Breast epithelium (tissue), 3 donors: Measurements from ENCODE around the gene MCRIP2.

Experiments
- CTCF ChIP-seq, 3 donors: fragments of 450-650 bp; IDR thresholded peaks; one replicate each; pipeline ENCODE4 v1.5.1; 2016 to 2017; ENCODE audit warnings: antibody characterized with exemption in 3 of 3, mild to moderate bottlenecking in 3 of 3, moderate library complexity in 3 of 3
- POLR2A ChIP-seq: fragments of 450-650 bp; IDR thresholded peaks from one replicate; pipeline ENCODE4 v1.6.1; 2016; ENCODE audit warnings: antibody characterized with exemption, mild to moderate bottlenecking, moderate library complexity

- TF ChIP-seq CTCF (IDR thresholded peaks at IDR 0.05): peak; percentile 57 to 93 (median 58)
- TF ChIP-seq POLR2A: peak; percentile 57
These were observed 26.3 kb downstream of the MCRIP2 start, which contains the start of gene RHOT2 for GRCh38 chr16:667780-668518.
